GM12878 (cell line): ENCODE results near the gene HDAC5. TPM values are rescaled to one million over a fixed set of nuclear protein-coding genes. Genes with fewer than 3 reads are reported as not detected.
A peak's percentile ranks its signal among the peaks of the same experiment; 100 is the strongest.

Experiments
- ATAC-seq: fragments of 200-7000 bp; cut with Tn5 transposase; 3 replicates; pipeline ENCODE4 v1.9.1; 2020; ENCODE audit warnings: mild to moderate bottlenecking, moderate library complexity
- BruUV-seq: library from RNA; stranded (reverse); fragments of 400-500 nt; replicated peaks from 2 replicates; lab custom pipeline; 2021; lab: Mats Ljungman, UMichigan
- CTCF ChIA-PET: fragments of 300-600 bp; sonication (Branson Sonifier 250); formaldehyde crosslinking; extraction: SDS; loops from one replicate; lab custom pipeline; 2021; ENCODE audit warnings: inconsistent platforms; lab: Yijun Ruan, JAX
- POLR2A ChIA-PET: fragments of 350-600 bp; formaldehyde crosslinking; extraction: SDS; loops from one replicate; lab custom pipeline; 2021; ENCODE audit warnings: inconsistent platforms; lab: Charles Lee
- RAD21 ChIA-PET: fragments of 300-600 bp; sonication (Branson Sonifier 250); formaldehyde crosslinking; loops from one replicate; lab custom pipeline; 2023; ENCODE audit warnings: antibody characterized with exemption; ENCODE audit not compliant: unreplicated experiment; lab: Charles Lee
- SMC1A ChIA-PET: fragments of 300-600 bp; sonication (Branson Sonifier 250); formaldehyde crosslinking; loops from one replicate; lab custom pipeline; 2023; ENCODE audit not compliant: unreplicated experiment, uncharacterized antibody; lab: Charles Lee
- DNase-seq: peaks from one replicate; pipeline ENCODE4 v3.0.0-alpha.2; 2011; ENCODE audit warnings: low read depth, low spot score
- FAIRE-seq: peaks from 3 replicates; lab custom pipeline; 2011; peaks lifted over from hg19 to GRCh38; lab: Jason Lieb, UNC
- H2AFZ ChIP-seq: 2 replicates; pipeline ENCODE4 v1.6.0; 2011; ENCODE audit warnings: low read depth, low read length, control low read depth; ENCODE audit not compliant: control insufficient read depth
- H3K27ac ChIP-seq: 2 replicates; pipeline ENCODE4 v1.5.1; 2011; ENCODE audit warnings: control low read depth; ENCODE audit not compliant: control insufficient read depth, insufficient read depth
- H3K27me3 ChIP-seq, 2 experiments: replicated peaks in 1 of 2; 2 replicates each; pipeline versions ENCODE4 v1.6.0 to v1.6.1; 2011; ENCODE audit warnings: low read length in 1 of 2; ENCODE audit not compliant: control insufficient read depth in 2 of 2, insufficient read depth in 2 of 2
- H3K36me3 ChIP-seq, 2 experiments: 2 replicates each; pipeline ENCODE4 v1.5.1; 2011; ENCODE audit warnings: low read length in 1 of 2; ENCODE audit not compliant: control insufficient read depth in 2 of 2, insufficient read depth in 2 of 2
- H3K4me1 ChIP-seq: 2 replicates; pipeline ENCODE4 v1.6.1; 2011; ENCODE audit warnings: mild to moderate bottlenecking, low read length, moderate library complexity, mixed read lengths; ENCODE audit not compliant: control insufficient read depth, insufficient read depth
- H3K4me2 ChIP-seq: 2 replicates; pipeline ENCODE4 v1.6.0; 2011; ENCODE audit warnings: control low read depth; ENCODE audit not compliant: control insufficient read depth, insufficient read depth
- H3K4me3 ChIP-seq: fragments of 200-600 bp; sonication (generic); 2 replicates; pipeline ENCODE4 v1.5.1; 2016
- H3K79me2 ChIP-seq: 2 replicates; pipeline ENCODE4 v1.6.0; 2011; ENCODE audit warnings: low read length; ENCODE audit not compliant: control insufficient read depth, insufficient read depth
- H3K9ac ChIP-seq: 2 replicates; pipeline ENCODE4 v1.8.0; 2011; ENCODE audit warnings: low read length, control low read depth, mixed read lengths; ENCODE audit not compliant: control insufficient read depth, insufficient read depth
- H3K9me3 ChIP-seq: replicated peaks from 3 replicates; pipeline ENCODE4 v1.5.1; 2011; ENCODE audit warnings: mild to moderate bottlenecking, low read length; ENCODE audit not compliant: control insufficient read depth, insufficient read depth
- H4K20me1 ChIP-seq: 2 replicates; pipeline ENCODE4 v1.6.0; 2011; ENCODE audit not compliant: control insufficient read depth, insufficient read depth
- ATF7 ChIP-seq: fragments of 450-650 bp; IDR thresholded peaks from 2 replicates; pipeline ENCODE4 v1.6.1; 2016; ENCODE audit warnings: low read depth, mild to moderate bottlenecking
- FOS ChIP-seq: IDR thresholded peaks from 3 replicates; pipeline ENCODE4 v1.6.1; 2011; ENCODE audit warnings: borderline replicate concordance; ENCODE audit not compliant: insufficient read length; ENCODE audit errors: extremely low read depth
- WGBS: methylation state at CpG from one replicate; pipeline ENCODE4 v1.1.6; 2016; ENCODE audit warnings: low lambda C conversion rate; ENCODE audit not compliant: insufficient replicate concordance, insufficient coverage; ENCODE audit errors: missing lambda C conversion rate; 5-methylcytosine and 5-hydroxymethylcytosine counted together
- in situ Hi-C: fragments of 300-500 bp; cut with MboI; formaldehyde crosslinking; loops from 9 replicates; pipeline ENCODE4 v1.14.3; 2018; ENCODE audit warnings: mixed read lengths
- intact Hi-C: fragments of 100-400 bp; cut with micrococcal nuclease; formaldehyde crosslinking; loops from one replicate; pipeline ENCODE4 v1.14.2; 2022; ENCODE audit not compliant: unreplicated experiment
- polyA plus RNA-seq, 11 experiments: library from polyadenylated mRNA; depleted of rRNA in 4 of 11; unstranded in 6 of 11; stranded (reverse) in 5 of 11; fragments of >200 nt; fragmentation: Nextera tagmentation in 4 of 11; fragmentation: Illumina TruSeq in 1 of 11; extraction: Ambion mirVana in 4 of 11; extraction: Trizol in 1 of 11; gene quantifications; 1 replicate in 1 of 11; 2 replicates in 10 of 11; pipeline versions ENCODE4 v1.2.1 to v1.2.3, GENCODE V29; 2011 to 2016; ENCODE audit warnings: inconsistent platforms in 2 of 11, missing spikeins in 2 of 11, low read depth in 1 of 11
- total RNA-seq, 4 experiments: library from RNA; depleted of rRNA in 3 of 4; stranded (reverse); fragments of >200 nt in 3 of 4; fragmentation: Illumina TruSeq in 1 of 4; extraction: Trizol in 1 of 4; gene quantifications; 2 replicates each; pipeline versions ENCODE4 v1.2.1 to v1.2.3, GENCODE V29; 2013 to 2021

The HDAC5 gene
- total and polyA plus RNA-seq, 10 of the 15 experiments (the other 5 are each of a cell fraction or from before 2014, with no cell fraction given) = 1.1 to 58.0 (median 27.3) TPM

DNA sequence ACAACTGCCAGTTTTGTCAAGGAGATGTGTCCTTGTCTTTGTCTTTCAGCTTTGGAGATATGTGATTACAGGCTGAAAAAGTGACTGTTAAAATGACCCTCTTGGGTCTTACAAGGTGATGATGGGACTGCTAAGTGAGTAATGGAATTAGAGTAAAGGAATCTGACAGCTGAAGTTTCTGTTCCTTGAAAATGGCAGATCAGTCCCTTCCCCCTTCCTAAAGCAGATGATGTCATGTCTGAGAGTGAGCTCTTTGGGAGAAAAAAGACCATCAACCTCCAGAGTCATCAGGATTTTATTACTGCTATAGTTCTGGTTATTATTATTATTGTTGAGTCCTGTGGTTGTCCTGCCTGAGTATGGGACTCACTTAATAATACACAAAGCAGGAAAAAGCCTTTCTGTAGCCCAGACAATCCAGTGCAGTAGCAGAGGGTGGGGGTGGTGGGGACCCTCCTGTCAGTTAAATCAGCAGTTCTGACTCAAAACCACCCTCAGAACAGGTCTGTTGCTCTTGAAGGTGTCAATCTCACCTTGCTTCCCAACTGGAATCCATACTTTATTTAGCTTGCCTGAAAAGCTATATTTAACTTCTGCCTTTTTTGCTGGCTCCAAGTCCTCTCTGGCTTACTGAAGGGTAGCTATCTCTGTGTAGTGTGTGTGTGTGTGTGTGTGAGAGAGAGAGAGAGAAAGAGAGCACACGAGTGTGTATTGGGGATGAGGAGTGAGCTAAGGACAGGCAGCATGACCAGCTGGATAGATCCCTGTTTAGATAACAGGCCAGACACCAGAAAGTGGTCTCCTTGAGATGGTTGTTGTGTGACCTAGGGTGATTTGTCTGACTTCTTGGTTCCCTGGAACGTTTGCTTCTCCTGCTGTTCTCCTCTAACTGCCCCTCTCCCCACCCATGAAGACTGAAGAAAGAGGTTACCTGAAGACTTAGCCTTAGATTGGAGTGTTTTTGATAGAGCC, 23.2 kb upstream of the HDAC5 start:
- ATAC-seq (no peak), DNase-seq (no peak), FAIRE-seq (no peak)
- POLR2A ChIA-PET = interaction anchor here (0.6 to 0.9 kb wide), 3 partner anchors 20 to 123 kb away, joined by 3 to 4 read pairs (median 4); no protein-coding TSS in a partner anchor
- WGBS = 5% methylated on average over 2 of the region's 2 CpGs
- Histone ChIP-seq H3K27me3 (no peaks in the 10 kb centered on the region), H3K4me1 (peaks cover 4% of the 10 kb centered on the region; the same call in 1 of the 2 replicates), H3K4me2 (no peak overlapping the region), H3K9me3 (no peaks in the 10 kb centered on the region), H3K9ac (no peak overlapping the region), H3K27ac (no peak overlapping the region; the same call in 1 of the 2 replicates), H2AFZ (no peak overlapping the region), H3K79me2 (peaks cover 26% of the 10 kb centered on the region), H4K20me1 (no peaks in the 10 kb centered on the region), H3K4me3 (no peak overlapping the region), H3K36me3 (peaks cover 10 to 13% of the 10 kb centered on the region in 2 experiments)
- intact Hi-C loops = no loop called here
- SMC1A ChIA-PET = interaction anchor here (0.5 to 1.1 kb wide), 3 partner anchors 20 to 95 kb away, joined by 3 read pairs; no protein-coding TSS in a partner anchor
- TF ChIP-seq FOS (no peak), ATF7 (peak; percentile 52)
- no TSS peak for BruUV-seq
- RAD21 ChIA-PET = interaction anchor here (1.2 to 1.6 kb wide), 2 partner anchors 22 to 202 kb away, joined by 3 to 6 read pairs; no protein-coding TSS in a partner anchor
- CTCF ChIA-PET = interaction anchor here (0.7 to 3.8 kb wide), 7 partner anchors 8 to 180 kb away, joined by 3 to 11 read pairs (median 3); partner anchors contain the start of gene HDAC5
- in situ Hi-C loops = no loop called here
